ENCODE data around the gene GRM1.

DNA sequence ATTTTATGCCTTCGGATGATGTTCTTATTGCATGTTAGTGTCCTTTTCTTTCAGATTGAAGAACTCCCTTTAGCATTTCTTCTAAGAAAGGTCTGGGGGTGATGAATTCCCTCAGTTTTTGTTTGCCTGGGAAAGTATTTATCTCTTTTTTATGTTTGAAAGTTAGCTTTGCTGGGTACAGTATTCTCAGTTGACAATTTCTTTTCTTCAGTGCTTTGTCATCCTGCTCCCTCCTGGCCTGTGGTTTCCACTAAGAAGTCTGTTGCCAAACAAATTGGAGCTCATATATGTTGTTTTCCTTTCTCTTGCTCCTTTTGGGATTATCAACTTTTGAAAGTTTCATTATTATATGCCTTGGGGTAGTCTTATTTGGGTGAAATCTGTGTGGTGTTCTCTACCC, 11.5 kb downstream of the GRM1 start:
- TF ChIP-seq, protein P1, sequence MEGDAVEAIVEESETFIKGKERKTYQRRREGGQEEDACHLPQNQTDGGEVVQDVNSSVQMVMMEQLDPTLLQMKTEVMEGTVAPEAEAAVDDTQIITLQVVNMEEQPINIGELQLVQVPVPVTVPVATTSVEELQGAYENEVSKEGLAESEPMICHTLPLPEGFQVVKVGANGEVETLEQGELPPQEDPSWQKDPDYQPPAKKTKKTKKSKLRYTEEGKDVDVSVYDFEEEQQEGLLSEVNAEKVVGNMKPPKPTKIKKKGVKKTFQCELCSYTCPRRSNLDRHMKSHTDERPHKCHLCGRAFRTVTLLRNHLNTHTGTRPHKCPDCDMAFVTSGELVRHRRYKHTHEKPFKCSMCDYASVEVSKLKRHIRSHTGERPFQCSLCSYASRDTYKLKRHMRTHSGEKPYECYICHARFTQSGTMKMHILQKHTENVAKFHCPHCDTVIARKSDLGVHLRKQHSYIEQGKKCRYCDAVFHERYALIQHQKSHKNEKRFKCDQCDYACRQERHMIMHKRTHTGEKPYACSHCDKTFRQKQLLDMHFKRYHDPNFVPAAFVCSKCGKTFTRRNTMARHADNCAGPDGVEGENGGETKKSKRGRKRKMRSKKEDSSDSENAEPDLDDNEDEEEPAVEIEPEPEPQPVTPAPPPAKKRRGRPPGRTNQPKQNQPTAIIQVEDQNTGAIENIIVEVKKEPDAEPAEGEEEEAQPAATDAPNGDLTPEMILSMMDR (IDR thresholded peaks at IDR 0.05) = no peak
- TF ChIP-seq NPAS2 (CRISPR knock-in tag; IDR thresholded peaks at IDR 0.05; ENCODE audit: borderline replicate concordance) (no peak), POLR2A (IDR thresholded peaks at IDR 0.05; ENCODE audit: low read length) (no peak), USF2 (IDR thresholded peaks at IDR 0.05) (no peak), MAZ (IDR thresholded peaks at IDR 0.05; ENCODE audit: borderline replicate concordance, low read depth, low read length) (no peak), E2F6 (IDR thresholded peaks at IDR 0.05; ENCODE audit: borderline replicate concordance, low read depth) (no peak), EP300 (IDR thresholded peaks at IDR 0.05) (no peak), ZNF302 (CRISPR knock-in tag; IDR thresholded peaks at IDR 0.05) (no peak), MYC (IDR thresholded peaks at IDR 0.05; ENCODE audit: borderline replicate concordance, low read length) (no peak), JUN (IDR thresholded peaks at IDR 0.05) (no peak), HMGXB4 (CRISPR knock-in tag; IDR thresholded peaks at IDR 0.05; ENCODE audit: borderline replicate concordance) (no peak), KDM1A (IDR thresholded peaks at IDR 0.05; ENCODE audit: low read depth) (no peak), CEBPB (IDR thresholded peaks at IDR 0.05) (no peak)

Measured in A549 (cell line).